ENCODE results near the gene TLR4. TPM values are rescaled to one million over a fixed set of nuclear protein-coding genes. Genes with fewer than 3 reads are reported as not detected.

The TLR4 gene
- total RNA-seq = under 0.01 and 0.50 TPM in 2 replicates

GRCh38 chr9:117704024-117704575 is at the start of gene TLR4:
TSS of gene TLR4 (plus strand) at chr9:117704403. CDS start at chr9:117704473, 70 bp downstream.

All from nasal cavity respiratory epithelium epithelial cell of viscerocranial mucosa (primary cell).